IPS DF 19.7 (cell line): ENCODE measurements around the gene GABRB1.
A peak's percentile ranks its signal among the peaks of the same experiment; 100 is the strongest.

Experiments used
- DNase-seq: peaks from one replicate; pipeline ENCODE4 v3.0.0-alpha.2; 2013; ENCODE audit warnings: low read depth, low spot score

GABRB1 gene

GRCh38 chr4:47110546-47111132 is 79.3 kb downstream of the GABRB1 start:
- DNase-seq = no peak

- no peak for DNase-seq
Measured at GRCh38 chr4:47118192-47118929, 87.0 kb downstream of the GABRB1 start.

GRCh38 chr4:47120783-47121182 is 89.4 kb downstream of the GABRB1 start:
- no peak for DNase-seq

GRCh38 chr4:47122592-47123291 is 91.4 kb downstream of the GABRB1 start:
- peak; percentile 47 for DNase-seq

- no peak for DNase-seq
Measured at GRCh38 chr4:47128991-47129390, 97.6 kb downstream of the GABRB1 start.

- no peak for DNase-seq
Measured at GRCh38 chr4:47135210-47135609, 103.8 kb downstream of the GABRB1 start.

- no peak for DNase-seq
Measured at GRCh38 chr4:47143261-47143660, 111.9 kb downstream of the GABRB1 start.

GRCh38 chr4:47145630-47146029 is 114.3 kb downstream of the GABRB1 start:
- DNase-seq = no peak

GRCh38 chr4:47154816-47155370 is 123.5 kb downstream of the GABRB1 start:
- no peak for DNase-seq

- no peak for DNase-seq
Measured at GRCh38 chr4:47155919-47156318, 124.6 kb downstream of the GABRB1 start.

- no peak for DNase-seq
Measured at GRCh38 chr4:47160095-47160494, 128.7 kb downstream of the GABRB1 start.

GRCh38 chr4:47167081-47168035 is 136.0 kb downstream of the GABRB1 start:
- no peak for DNase-seq

- DNase-seq = no peak
Measured at GRCh38 chr4:47184083-47184482, 152.7 kb downstream of the GABRB1 start.

GRCh38 chr4:47185761-47186160 is 154.4 kb downstream of the GABRB1 start:
- DNase-seq = no peak

GRCh38 chr4:47187608-47188007 is 156.2 kb downstream of the GABRB1 start:
- no peak for DNase-seq

- no peak for DNase-seq
Measured at GRCh38 chr4:47193179-47193578, 161.8 kb downstream of the GABRB1 start.

GRCh38 chr4:47194036-47194737 is 162.8 kb downstream of the GABRB1 start:
- no peak for DNase-seq

- no peak for DNase-seq
Measured at GRCh38 chr4:47195706-47196105, 164.3 kb downstream of the GABRB1 start.

- DNase-seq = no peak
Measured at GRCh38 chr4:47198791-47199190, 167.4 kb downstream of the GABRB1 start.

GRCh38 chr4:47203593-47203992 is 172.2 kb downstream of the GABRB1 start:
- DNase-seq = no peak

GRCh38 chr4:47207555-47207954 is 176.2 kb downstream of the GABRB1 start:
- no peak for DNase-seq
